ENCODE results near the gene RASSF4. TPM values are rescaled to one million over a fixed set of nuclear protein-coding genes. Genes with fewer than 3 reads are reported as not detected.

Gene RASSF4
- total and polyA plus RNA-seq, 2 experiments from 2014 or later, result 2.1 to 2.3 TPM

DNA sequence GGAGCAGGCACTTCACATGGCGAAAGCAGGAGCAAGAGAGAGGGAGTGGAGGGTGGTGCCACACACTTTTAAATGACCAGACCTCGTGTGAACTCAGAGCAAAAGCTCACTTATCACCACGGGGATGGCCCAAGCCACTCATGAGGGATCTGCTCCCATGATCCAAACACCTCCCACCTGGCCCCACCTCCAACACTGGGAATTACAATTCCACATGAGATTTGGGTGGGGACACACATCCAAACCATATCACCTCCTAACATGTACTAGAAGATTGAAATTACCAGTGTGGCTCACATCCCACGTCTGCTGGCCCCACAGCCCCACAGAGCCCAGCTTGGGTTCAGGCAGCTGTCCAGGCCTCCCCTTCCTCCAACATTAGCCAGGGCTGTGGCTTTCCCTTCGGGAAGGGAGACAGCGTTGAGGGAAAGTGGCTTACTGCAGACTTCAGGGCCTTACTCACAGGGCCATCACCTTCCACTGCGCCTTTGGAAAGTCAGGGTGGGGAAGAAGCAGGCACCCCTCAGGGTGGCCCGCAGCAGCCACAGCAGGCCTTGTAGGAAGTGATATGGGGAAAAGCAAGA lies 11.3 kb downstream of the RASSF4 start:
- in situ Hi-C loops (cut with MboI), result no loop called here

GRCh38 chr10:44971434-44971833 lies 11.8 kb downstream of the RASSF4 start:
- Histone ChIP-seq H3F3A (ENCODE audit: insufficient read depth) (no peaks in the 10 kb centered on the region), H3K4me1 (ENCODE audit: insufficient read depth) (peaks cover 4% of the 10 kb centered on the region; the same call in 1 of the 2 replicates), H3K9me3 (ENCODE audit: low read depth) (no peaks in the 10 kb centered on the region), H3K9ac (no peak overlapping the region), H3K27me3 (replicated peaks; ENCODE audit: insufficient read depth) (no peaks in the 10 kb centered on the region), H4K20me1 (ENCODE audit: insufficient read depth) (no peaks in the 10 kb centered on the region), H3K27ac (no peak overlapping the region), H3K36me3 (ENCODE audit: low read depth) (no peaks in the 10 kb centered on the region), H3K4me3 (no peak overlapping the region), H3K9me2 (ENCODE audit: insufficient read depth) (no peaks in the 10 kb centered on the region), H3K4me2 (ENCODE audit: unreplicated experiment) (no peak overlapping the region), H3K79me2 (ENCODE audit: insufficient read depth) (no peaks in the 10 kb centered on the region), H2AFZ (no peak overlapping the region)
- in situ Hi-C loops (cut with MboI), result no loop called here
- TF ChIP-seq EZH2phosphoT487 (IDR thresholded peaks at IDR 0.05; ENCODE audit: insufficient read depth, low read depth) (no peak), EZH2 (IDR thresholded peaks at IDR 0.05; ENCODE audit: insufficient read depth, poor library complexity, severe bottlenecking) (no peak)
- no peak for DNase-seq
- WGBS, 2 experiments (ENCODE audit: low coverage in 1 of 2, low lambda C conversion rate in 2 of 2, missing lambda C conversion rate in 2 of 2), result 80 to 86% methylated on average over 11 of the region's 11 CpGs

More for the DNA sequence above, 11.3 kb downstream of the RASSF4 start:
- no peaks in the 10 kb centered on the region for H3K9me3 ChIP-seq (ENCODE audit: low read depth)
- peaks cover 4% of the 10 kb centered on the region; the same call in 1 of the 2 replicates for H3K4me1 ChIP-seq (ENCODE audit: insufficient read depth)
- no peak overlapping the region for H2AFZ ChIP-seq
- H3K4me3 ChIP-seq, result no peak overlapping the region
- no peaks in the 10 kb centered on the region for H3K9me2 ChIP-seq (ENCODE audit: insufficient read depth)
- H3K4me2 ChIP-seq (ENCODE audit: unreplicated experiment), result no peak overlapping the region
- no peaks in the 10 kb centered on the region for H3K36me3 ChIP-seq (ENCODE audit: low read depth)
- no peaks in the 10 kb centered on the region for H4K20me1 ChIP-seq (ENCODE audit: insufficient read depth)
- DNase-seq, result no peak
- H3K79me2 ChIP-seq (ENCODE audit: insufficient read depth), result no peaks in the 10 kb centered on the region
- no peaks in the 10 kb centered on the region for H3F3A ChIP-seq (ENCODE audit: insufficient read depth)
- TF ChIP-seq EZH2phosphoT487 (IDR thresholded peaks at IDR 0.05; ENCODE audit: insufficient read depth, low read depth) (no peak), EZH2 (IDR thresholded peaks at IDR 0.05; ENCODE audit: insufficient read depth, poor library complexity, severe bottlenecking) (no peak)
- WGBS, 2 experiments (ENCODE audit: low coverage in 1 of 2, low lambda C conversion rate in 2 of 2, missing lambda C conversion rate in 2 of 2), result 92 to 94% methylated on average over 8 of the region's 8 CpGs
- no peak overlapping the region for H3K27ac ChIP-seq
- H3K27me3 ChIP-seq (replicated peaks; ENCODE audit: insufficient read depth), result no peaks in the 10 kb centered on the region
- no peak overlapping the region for H3K9ac ChIP-seq

DNA sequence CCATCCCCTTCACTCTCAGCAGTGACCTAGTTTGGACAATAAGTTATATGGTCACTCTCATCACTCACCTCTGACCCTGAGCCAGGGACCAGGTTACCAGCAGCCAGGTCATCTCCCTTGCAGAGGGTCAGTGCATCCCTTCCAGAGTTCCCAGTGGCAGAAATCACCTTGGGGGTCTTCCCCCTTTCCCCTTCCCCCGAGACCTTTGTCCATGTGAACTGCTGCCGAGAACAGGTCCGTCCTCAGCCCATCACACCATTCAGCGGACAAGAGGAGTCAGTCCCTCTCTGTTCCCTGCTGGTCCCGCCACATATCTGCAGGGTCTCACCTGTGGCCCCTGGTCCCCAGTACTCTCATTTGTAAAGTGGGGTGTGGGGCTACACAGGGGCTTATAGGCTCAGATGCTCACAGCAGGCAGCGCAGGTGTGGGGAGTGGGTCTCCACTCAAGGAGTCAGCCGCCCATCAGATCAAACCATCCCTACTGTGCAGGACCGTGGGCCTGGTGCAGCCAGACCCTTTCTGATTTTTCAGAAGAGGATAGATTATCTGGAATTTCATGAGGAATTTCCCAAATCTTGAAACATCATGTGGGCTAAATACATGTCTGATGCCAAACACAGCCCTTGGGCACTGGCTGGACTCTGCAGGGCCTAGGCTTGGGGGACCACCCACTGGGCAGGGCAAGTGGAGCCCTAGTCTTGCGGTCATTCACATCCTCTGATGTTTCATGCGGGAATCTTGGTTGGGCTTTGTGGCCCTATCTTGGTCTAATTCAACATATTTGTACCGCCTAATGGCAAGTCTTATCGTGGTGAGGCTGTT lies 12.5 kb downstream of the RASSF4 start:
- no peak overlapping the region for H3K4me2 ChIP-seq (ENCODE audit: unreplicated experiment)
- H3K79me2 ChIP-seq (ENCODE audit: insufficient read depth), result no peaks in the 10 kb centered on the region
- no peaks in the 10 kb centered on the region for H3F3A ChIP-seq (ENCODE audit: insufficient read depth)
- no peak overlapping the region for H2AFZ ChIP-seq
- H3K36me3 ChIP-seq (ENCODE audit: low read depth), result no peaks in the 10 kb centered on the region
- H4K20me1 ChIP-seq (ENCODE audit: insufficient read depth), result no peaks in the 10 kb centered on the region
- in situ Hi-C loops (cut with MboI), result no loop called here
- H3K4me3 ChIP-seq, result no peak overlapping the region
- H3K9ac ChIP-seq, result no peak overlapping the region
- peaks cover 4% of the 10 kb centered on the region; the same call in 1 of the 2 replicates for H3K4me1 ChIP-seq (ENCODE audit: insufficient read depth)
- DNase-seq, result no peak
- no peaks in the 10 kb centered on the region for H3K9me3 ChIP-seq (ENCODE audit: low read depth)
- H3K9me2 ChIP-seq (ENCODE audit: insufficient read depth), result no peaks in the 10 kb centered on the region
- H3K27ac ChIP-seq, result no peak overlapping the region
- no peaks in the 10 kb centered on the region for H3K27me3 ChIP-seq (replicated peaks; ENCODE audit: insufficient read depth)
- 89% methylated on average over 12 of the region's 12 CpGs for WGBS, 2 experiments (ENCODE audit: low coverage in 1 of 2, low lambda C conversion rate in 2 of 2, missing lambda C conversion rate in 2 of 2)
- TF ChIP-seq EZH2 (IDR thresholded peaks at IDR 0.05; ENCODE audit: insufficient read depth, poor library complexity, severe bottlenecking) (no peak), EZH2phosphoT487 (IDR thresholded peaks at IDR 0.05; ENCODE audit: insufficient read depth, low read depth) (no peak)

DNA sequence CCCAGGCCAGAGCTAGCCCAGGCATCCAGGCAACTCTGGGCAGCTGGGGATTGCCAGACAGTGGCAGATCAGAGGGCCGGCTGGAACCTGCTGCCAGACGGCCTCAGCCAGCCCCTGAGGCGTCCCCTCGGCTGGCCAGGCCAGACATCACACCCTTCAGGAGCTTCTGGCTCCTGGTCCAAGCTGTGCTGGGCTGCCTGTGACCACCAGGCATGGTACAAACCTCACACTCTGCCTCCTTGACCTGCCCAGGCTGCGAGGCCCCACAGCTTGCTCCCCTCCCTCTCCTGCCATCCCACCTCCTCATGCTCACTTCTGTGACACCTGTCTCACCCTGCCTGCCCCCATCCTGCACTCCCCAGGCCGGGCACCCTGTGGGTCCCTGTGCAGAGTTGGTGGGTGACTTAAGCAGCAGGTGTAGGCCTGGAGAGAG lies 13.3 kb downstream of the RASSF4 start:
- Histone ChIP-seq H3K27ac (no peak overlapping the region), H2AFZ (no peak overlapping the region), H3K79me2 (ENCODE audit: insufficient read depth) (no peaks in the 10 kb centered on the region), H3K4me1 (ENCODE audit: insufficient read depth) (peaks cover 8% of the 10 kb centered on the region; the same call in 1 of the 2 replicates), H3K27me3 (replicated peaks; ENCODE audit: insufficient read depth) (no peaks in the 10 kb centered on the region), H3K4me2 (ENCODE audit: unreplicated experiment) (no peak overlapping the region), H3K4me3 (no peak overlapping the region), H3K9me2 (ENCODE audit: insufficient read depth) (no peaks in the 10 kb centered on the region), H3K9me3 (ENCODE audit: low read depth) (no peaks in the 10 kb centered on the region), H3K36me3 (ENCODE audit: low read depth) (no peaks in the 10 kb centered on the region), H3K9ac (no peak overlapping the region), H4K20me1 (ENCODE audit: insufficient read depth) (no peaks in the 10 kb centered on the region), H3F3A (ENCODE audit: insufficient read depth) (no peaks in the 10 kb centered on the region)
- DNase-seq, result no peak
- 78 to 84% methylated on average over 6 of the region's 6 CpGs for WGBS, 2 experiments (ENCODE audit: low coverage in 1 of 2, low lambda C conversion rate in 2 of 2, missing lambda C conversion rate in 2 of 2)
- in situ Hi-C loops (cut with MboI), result no loop called here
- TF ChIP-seq EZH2phosphoT487 (IDR thresholded peaks at IDR 0.05; ENCODE audit: insufficient read depth, low read depth), result no peak
- TF ChIP-seq EZH2 (IDR thresholded peaks at IDR 0.05; ENCODE audit: insufficient read depth, poor library complexity, severe bottlenecking), result no peak
